Measurements from ENCODE around the gene KYAT1. TPM values are rescaled to one million over a fixed set of nuclear protein-coding genes. Genes with fewer than 3 reads are reported as not detected.
A peak's percentile ranks its signal among the peaks of the same experiment; 100 is the strongest.

KYAT1 gene
- total RNA-seq, 1 experiment from 2014 or later = 6.1 TPM

- TF ChIP-seq CTCF (IDR thresholded peaks at IDR 0.05) (no peak), TCF7L2 (IDR thresholded peaks at IDR 0.05; ENCODE audit: low read depth, low read length) (no peak), REST (IDR thresholded peaks at IDR 0.05; ENCODE audit: insufficient read depth in 1 of 2, low read depth in 2 of 2, low read length in 1 of 2) (no peak), SIN3A (IDR thresholded peaks at IDR 0.05; ENCODE audit: borderline replicate concordance, insufficient read depth, low read depth, low read length) (no peak), POLR2AphosphoS5 (IDR thresholded peaks at IDR 0.05; ENCODE audit: low read depth, low read length) (no peak)
- no peak overlapping the region for H3K4me3 ChIP-seq (ENCODE audit: low read depth in 2 of 2, low read length in 2 of 2)
- H3K36me3 ChIP-seq (ENCODE audit: control insufficient read depth, insufficient read depth, low read length) = no peaks in the 10 kb centered on the region
- in situ Hi-C loops (cut with HindIII; ENCODE audit: low pct_unique_long_range_greater_than_20kb, low sequenced_read_pairs) (no loop called here), intact Hi-C loops (cut with micrococcal nuclease; ENCODE audit: unreplicated experiment) (no loop called here)
- no peaks in the 10 kb centered on the region for H3K9me3 ChIP-seq (ENCODE audit: control insufficient read depth, insufficient read depth, low read depth, low read length)
- H3K27me3 ChIP-seq (ENCODE audit: control insufficient read depth, insufficient read depth, low read length) = no peaks in the 10 kb centered on the region
- no TSS peak for BruUV-seq (replicated peaks)
- peaks cover 12% of the 10 kb centered on the region; the same call in 1 of the 2 replicates for H3K4me1 ChIP-seq (ENCODE audit: control insufficient read depth, insufficient read depth, low read length)
- DNase-seq (ENCODE audit: low read depth, low spot score) = no peak
- peak; percentile 36; the same call in 1 of the 2 replicates for ATAC-seq
- ChIA-PET POLR2A (no interaction called here), CTCF (no interaction called here)
- H3K27ac ChIP-seq (ENCODE audit: low read length) = no peak overlapping the region; the same call in 1 of the 2 replicates
These were observed 29.8 kb upstream of the KYAT1 start for GRCh38 chr9:128911529-128912035.

- Histone ChIP-seq H3K4me1 (ENCODE audit: control insufficient read depth, insufficient read depth, low read length) (peaks cover 12% of the 10 kb centered on the region; the same call in 1 of the 2 replicates), H3K27ac (ENCODE audit: low read length) (no peak overlapping the region), H3K36me3 (ENCODE audit: control insufficient read depth, insufficient read depth, low read length) (no peaks in the 10 kb centered on the region), H3K27me3 (ENCODE audit: control insufficient read depth, insufficient read depth, low read length) (no peaks in the 10 kb centered on the region), H3K9me3 (ENCODE audit: control insufficient read depth, insufficient read depth, low read depth, low read length) (no peaks in the 10 kb centered on the region), H3K4me3 (ENCODE audit: low read depth in 2 of 2, low read length in 2 of 2) (no peak overlapping the region)
- in situ Hi-C loops (cut with HindIII; ENCODE audit: low pct_unique_long_range_greater_than_20kb, low sequenced_read_pairs) = no loop called here
- intact Hi-C loops (cut with micrococcal nuclease; ENCODE audit: unreplicated experiment) = no loop called here
- ATAC-seq (no peak), DNase-seq (ENCODE audit: low read depth, low spot score) (no peak)
- no TSS peak for BruUV-seq (replicated peaks)
- ChIA-PET POLR2A (no interaction called here), CTCF (no interaction called here)
- TF ChIP-seq SIN3A (IDR thresholded peaks at IDR 0.05; ENCODE audit: borderline replicate concordance, insufficient read depth, low read depth, low read length) = no peak
- TF ChIP-seq TCF7L2 (IDR thresholded peaks at IDR 0.05; ENCODE audit: low read depth, low read length) = no peak
- TF ChIP-seq POLR2AphosphoS5 (IDR thresholded peaks at IDR 0.05; ENCODE audit: low read depth, low read length) = no peak
- no peak for TF ChIP-seq CTCF (IDR thresholded peaks at IDR 0.05)
- TF ChIP-seq REST (IDR thresholded peaks at IDR 0.05; ENCODE audit: insufficient read depth in 1 of 2, low read depth in 2 of 2, low read length in 1 of 2) = no peak
These were observed 29.2 kb upstream of the KYAT1 start for GRCh38 chr9:128910906-128911305.
